ENCODE data around the gene SYT9. TPM values are rescaled to one million over a fixed set of nuclear protein-coding genes. Genes with fewer than 3 reads are reported as not detected.

SYT9 gene
- total RNA-seq, 1 donor from 2014 or later = 1.6 TPM

- no peak for TF ChIP-seq CTCF (conservative IDR thresholded peaks at IDR 0.05)
- Mint-ChIP-seq H3K9me3 (no peaks in the 10 kb centered on the region), H3K27me3 (no peaks in the 10 kb centered on the region), H3K27ac (no peak overlapping the region), H3K4me3 (no peak overlapping the region), H3K36me3 (no peaks in the 10 kb centered on the region), H3K4me1 (ENCODE audit: unreplicated experiment) (no peaks in the 10 kb centered on the region)
- DNase-seq (ENCODE audit: extremely low spot score, unreplicated experiment) = no peak
Measured at GRCh38 chr11:7286178-7286577, 34.5 kb downstream of the SYT9 start.

GRCh38 chr11:7291100-7291829, 39.6 kb downstream of the SYT9 start:
- Mint-ChIP-seq H3K36me3 (no peaks in the 10 kb centered on the region), H3K27ac (no peak overlapping the region), H3K4me3 (no peak overlapping the region), H3K27me3 (no peaks in the 10 kb centered on the region), H3K9me3 (no peaks in the 10 kb centered on the region), H3K4me1 (ENCODE audit: unreplicated experiment) (no peaks in the 10 kb centered on the region)
- no peak for TF ChIP-seq CTCF (conservative IDR thresholded peaks at IDR 0.05)
- no peak for DNase-seq (ENCODE audit: extremely low spot score, unreplicated experiment)

GRCh38 chr11:7292922-7293321, 41.2 kb downstream of the SYT9 start:
- no peaks in the 10 kb centered on the region for H3K27me3 Mint-ChIP-seq
- DNase-seq (ENCODE audit: extremely low spot score, unreplicated experiment) = no peak
- no peak for TF ChIP-seq CTCF (conservative IDR thresholded peaks at IDR 0.05)
- H3K27ac Mint-ChIP-seq = no peak overlapping the region
- no peak overlapping the region for H3K4me3 Mint-ChIP-seq
- H3K4me1 Mint-ChIP-seq (ENCODE audit: unreplicated experiment) = no peaks in the 10 kb centered on the region
- H3K36me3 Mint-ChIP-seq = no peaks in the 10 kb centered on the region
- H3K9me3 Mint-ChIP-seq = no peaks in the 10 kb centered on the region

DNA sequence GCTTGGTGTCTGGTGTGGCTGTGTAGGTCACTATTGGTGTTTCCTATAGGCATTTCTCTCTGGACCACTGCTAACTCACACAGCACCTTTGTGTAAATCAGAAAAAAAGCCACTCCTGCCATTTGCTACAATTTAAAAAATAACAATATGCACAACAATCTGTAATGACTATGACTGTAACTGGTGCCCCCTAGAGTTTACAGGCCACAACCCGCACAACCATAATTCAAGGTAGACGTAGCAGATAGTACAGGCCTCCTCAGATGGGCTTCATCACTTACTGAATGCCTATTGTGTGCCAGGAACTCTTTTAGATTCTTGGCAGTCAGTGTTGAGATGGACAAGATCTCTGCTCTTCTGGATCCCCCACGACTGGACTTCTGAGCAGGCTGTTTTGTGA, 47.7 kb downstream of the SYT9 start:
- Mint-ChIP-seq H3K4me1 (ENCODE audit: unreplicated experiment) (no peaks in the 10 kb centered on the region), H3K9me3 (no peaks in the 10 kb centered on the region), H3K27me3 (no peaks in the 10 kb centered on the region), H3K36me3 (no peaks in the 10 kb centered on the region), H3K27ac (no peak overlapping the region), H3K4me3 (no peak overlapping the region)
- no peak for TF ChIP-seq CTCF (conservative IDR thresholded peaks at IDR 0.05)
- DNase-seq (ENCODE audit: extremely low spot score, unreplicated experiment) = no peak

- no peak for TF ChIP-seq CTCF (conservative IDR thresholded peaks at IDR 0.05)
Measured at GRCh38 chr11:7300281-7300680, 48.6 kb downstream of the SYT9 start.

More at GRCh38 chr11:7300281-7300680, 48.6 kb downstream of the SYT9 start:
- Mint-ChIP-seq H3K9me3 (no peaks in the 10 kb centered on the region), H3K27ac (no peak overlapping the region), H3K4me3 (no peak overlapping the region), H3K36me3 (no peaks in the 10 kb centered on the region), H3K4me1 (ENCODE audit: unreplicated experiment) (no peaks in the 10 kb centered on the region), H3K27me3 (no peaks in the 10 kb centered on the region)
- no peak for DNase-seq (ENCODE audit: extremely low spot score, unreplicated experiment)

Data from type B pancreatic cell (in vitro differentiated cells).